Measurements from ENCODE around the gene BCL2A1.
"Not testable (repeated sequence)": the region's sequence is repeated elsewhere in the genome, so short reads cannot be mapped to it uniquely, and the experiment has no call there.

The BCL2A1 gene

DNA sequence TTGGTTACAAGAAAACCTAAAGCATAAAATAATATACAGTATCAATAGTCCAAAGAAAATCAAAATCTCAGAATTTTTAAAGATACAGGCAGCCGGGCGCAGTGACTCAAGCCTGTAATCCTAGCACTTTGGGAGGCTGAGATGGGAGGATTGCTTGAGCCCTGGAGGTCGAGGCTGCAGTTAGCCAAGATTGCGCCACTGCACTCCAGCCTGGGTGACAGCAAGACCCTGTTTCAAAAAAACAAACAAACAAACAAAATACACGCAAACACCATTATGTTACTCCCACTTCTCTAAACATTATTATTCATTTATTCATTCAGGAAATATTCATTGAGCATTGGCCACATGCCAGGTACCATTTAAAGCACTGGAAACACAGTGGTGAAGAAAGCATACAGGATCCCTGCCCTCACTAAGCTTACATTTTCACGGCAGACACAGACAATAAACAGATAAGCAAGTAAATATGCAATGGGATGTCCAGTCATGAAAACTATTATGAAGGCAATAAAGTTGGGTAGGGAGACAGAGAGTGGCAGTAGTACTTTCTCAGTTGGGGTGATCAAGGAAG lies 6.7 kb downstream of the BCL2A1 start:
- intact Hi-C loops (cut with DNase I): no loop called here
- DNase-seq: no peak

DNA sequence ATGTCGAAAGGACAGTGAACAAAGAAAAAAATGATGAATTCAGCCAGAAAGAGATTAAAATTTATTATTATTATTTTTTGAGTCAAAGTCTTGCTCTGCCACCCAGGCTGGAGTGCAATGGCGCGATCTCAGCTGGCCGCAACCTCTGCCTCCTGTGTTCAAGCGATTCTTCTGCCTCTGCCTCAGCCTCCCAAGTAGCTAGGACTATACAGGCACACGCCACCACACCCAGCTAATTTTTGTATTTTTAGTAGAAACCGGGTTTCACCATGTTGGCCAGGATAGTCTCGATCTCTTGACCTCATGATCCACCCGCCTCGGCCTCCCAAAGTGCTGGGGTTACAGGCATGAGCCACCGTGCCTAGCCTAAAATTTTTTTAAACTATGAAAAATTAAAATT lies 8.1 kb downstream of the BCL2A1 start:
- DNase-seq; intact Hi-C loops (cut with DNase I): not testable (repeated sequence)

DNA sequence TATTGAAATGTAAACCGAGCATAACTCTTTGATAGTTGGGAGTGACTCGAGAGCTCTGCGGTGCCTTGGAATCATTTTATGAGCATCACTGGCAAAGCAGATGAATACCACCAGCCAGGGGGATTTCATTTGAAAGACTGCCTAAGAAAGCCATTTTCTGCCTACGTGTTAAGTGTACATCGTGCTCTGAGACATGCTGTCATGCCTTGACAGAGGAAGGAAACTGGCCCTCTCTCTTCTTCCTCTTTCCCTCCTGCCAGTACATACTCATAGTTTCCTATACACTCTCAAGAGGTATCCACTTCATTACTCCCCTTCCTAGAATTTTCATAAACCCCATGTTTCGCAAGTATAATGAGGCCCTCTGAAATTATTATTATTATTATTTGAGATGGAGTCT lies 8.8 kb downstream of the BCL2A1 start:
- intact Hi-C loops (cut with DNase I): no loop called here
- DNase-seq: no peak

DNA sequence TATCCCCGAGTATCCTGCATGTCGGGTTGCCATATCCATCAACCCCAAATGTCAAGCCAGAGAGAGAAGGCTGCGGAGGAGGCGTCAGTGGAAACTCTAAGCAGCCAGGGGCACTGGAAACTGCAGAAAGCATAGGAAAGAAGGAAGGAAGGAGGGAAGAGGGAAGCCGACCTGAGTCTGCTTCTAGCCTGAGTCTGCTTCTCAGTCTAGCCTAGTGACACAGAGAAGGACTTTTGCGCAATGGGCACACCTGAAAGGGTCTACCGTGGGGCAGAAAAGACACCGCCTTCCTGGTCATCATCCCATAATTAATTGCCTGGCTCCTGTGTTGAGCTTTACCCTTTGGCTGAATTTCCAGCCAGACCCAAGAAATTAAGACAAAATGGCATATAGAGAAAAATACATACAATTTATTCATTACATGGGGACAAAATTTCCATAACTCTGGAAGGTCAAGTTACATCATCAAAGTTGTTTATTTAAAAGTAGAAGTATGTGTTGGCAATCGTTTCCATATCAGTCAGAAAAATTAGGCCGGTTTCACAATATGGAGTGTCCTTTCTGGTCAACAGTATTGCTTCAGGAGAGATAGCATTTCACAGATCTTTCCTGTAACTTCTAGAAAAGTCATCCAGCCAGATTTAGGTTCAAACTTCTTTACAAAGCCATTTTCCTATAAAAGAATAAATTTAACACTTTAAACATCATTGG lies 10.3 kb downstream of the BCL2A1 start:
- intact Hi-C loops (cut with DNase I): no loop called here
- no peak for DNase-seq

DNA sequence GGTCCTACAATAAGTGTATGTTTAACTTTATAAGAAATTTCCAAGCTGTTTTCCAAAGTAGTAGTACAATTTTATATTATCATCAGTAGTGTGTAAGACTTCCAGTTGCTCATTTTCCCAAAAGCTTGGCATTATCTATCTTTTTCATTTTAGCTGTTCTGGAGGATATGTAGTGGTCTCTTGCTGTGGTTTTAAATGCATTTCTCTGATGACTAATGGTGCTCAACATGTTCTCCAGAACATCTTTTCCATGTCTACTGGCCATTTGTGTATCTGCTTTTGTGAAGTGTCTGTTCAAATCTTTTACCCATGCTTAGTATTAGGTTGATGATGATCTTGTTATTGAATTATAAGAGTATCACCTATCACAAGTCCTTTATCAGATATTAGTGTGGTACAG lies 13.3 kb downstream of the BCL2A1 start:
- DNase-seq: no peak
- intact Hi-C loops (cut with DNase I): no loop called here

DNA sequence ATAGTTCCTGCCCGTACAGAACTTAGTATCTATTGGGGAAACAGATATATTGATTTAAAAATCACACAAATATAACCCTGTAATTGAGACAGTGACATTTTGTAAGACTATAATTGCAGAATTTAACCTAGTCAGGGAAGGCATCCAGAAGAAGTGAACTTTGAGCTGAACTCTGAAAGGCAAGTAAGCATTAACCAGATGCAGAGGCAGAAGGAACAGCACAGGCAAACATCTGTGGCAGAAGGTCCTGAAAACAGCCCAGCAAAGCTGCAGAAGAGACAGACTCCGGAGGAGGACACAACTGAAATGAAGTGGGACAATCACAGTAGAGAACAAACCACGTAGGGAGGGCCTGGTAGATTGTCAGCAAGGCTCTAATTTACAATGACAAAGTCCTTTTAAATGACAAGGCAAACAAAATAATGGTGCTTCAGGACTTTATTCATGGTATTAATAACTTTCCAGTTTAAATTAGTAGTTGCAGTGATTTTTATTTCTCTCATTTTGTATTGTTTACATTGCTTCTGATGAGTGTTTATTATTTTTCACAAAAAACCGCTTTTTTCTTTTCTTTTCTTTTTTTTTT lies 14.5 kb downstream of the BCL2A1 start:
- no peak for DNase-seq
- intact Hi-C loops (cut with DNase I): no loop called here

DNA sequence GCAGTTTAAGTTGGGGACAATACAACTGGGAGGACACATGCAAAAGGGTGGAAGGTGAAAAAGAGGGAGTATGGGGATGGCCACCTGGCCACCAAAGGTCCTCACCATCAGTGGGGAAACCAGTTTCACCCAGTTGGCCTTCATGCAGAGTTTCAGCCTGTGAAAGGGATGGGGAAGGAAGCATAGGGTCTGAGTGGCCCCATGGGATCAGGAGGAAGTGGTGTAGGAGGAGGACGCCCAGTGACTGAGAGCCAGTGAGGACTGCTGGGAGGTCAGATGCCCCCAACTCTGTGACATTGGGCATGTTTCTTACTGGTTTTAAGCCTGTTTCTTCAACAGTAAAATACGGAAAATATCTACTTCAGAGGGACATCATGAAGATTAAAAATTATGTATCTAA lies 16.3 kb downstream of the BCL2A1 start:
- DNase-seq: no peak
- intact Hi-C loops (cut with DNase I): no loop called here

DNA sequence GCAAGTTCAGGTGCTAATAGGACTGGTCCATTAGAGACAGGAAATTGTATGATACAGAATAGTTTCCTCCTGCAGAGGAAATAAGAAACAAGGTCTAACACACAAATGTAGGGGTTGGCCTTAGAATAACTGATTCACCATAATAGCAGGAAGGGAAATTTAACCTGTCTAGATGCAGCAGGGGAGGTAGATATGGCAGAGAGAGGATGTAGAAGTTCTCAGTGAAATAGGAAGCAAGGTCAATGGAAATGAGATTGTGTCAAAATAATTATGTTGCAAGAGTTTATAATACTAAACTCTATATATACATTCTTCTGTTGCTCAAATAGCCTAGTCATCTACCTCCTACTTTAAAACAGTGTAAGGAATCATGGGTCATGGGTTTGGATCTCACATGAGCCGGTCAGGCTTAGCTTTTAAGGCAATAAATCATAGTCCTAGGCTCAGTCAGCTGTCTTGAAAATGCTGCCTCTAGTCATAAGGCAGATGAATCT lies 17.0 kb downstream of the BCL2A1 start:
- intact Hi-C loops (cut with DNase I): no loop called here
- DNase-seq: no peak

DNA sequence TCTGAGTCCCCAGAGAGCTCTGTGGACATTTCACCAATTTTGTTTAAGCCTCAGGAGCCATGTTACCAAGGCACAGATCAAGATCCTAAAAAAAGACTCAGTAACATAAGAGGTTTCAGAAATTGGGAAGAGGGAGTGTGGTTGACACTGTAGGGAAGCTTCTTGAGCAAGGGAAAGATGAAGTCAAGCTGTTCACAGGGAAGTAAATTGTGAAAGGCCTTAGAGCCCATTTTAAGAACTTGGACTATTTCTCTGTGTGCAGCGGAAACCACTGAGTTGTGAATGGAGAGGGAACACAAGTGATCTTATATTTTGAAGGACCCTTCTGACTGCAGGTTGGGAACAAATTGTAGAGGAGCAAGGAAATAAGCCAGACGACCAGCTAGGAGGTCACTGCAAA lies 18.7 kb downstream of the BCL2A1 start:
- no peak for DNase-seq
- intact Hi-C loops (cut with DNase I): no loop called here

DNA sequence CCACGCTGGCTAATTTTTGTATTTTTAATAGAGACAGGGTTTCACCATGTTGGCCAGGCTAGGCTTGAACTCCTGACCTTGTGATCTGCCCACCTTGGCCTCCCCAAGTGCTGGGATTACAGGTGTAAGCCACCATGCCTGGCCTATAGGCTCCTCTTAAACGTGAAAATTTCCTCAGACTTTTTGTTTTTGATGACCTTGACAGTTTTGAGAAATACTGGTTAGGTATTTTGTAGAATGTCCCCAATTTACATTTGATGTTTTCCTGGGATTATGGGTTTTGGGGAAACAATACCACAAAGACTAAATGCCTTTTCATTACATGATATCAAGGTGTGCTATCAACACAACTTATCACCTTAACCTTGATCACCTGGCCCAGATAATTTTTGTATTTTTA lies 20.7 kb downstream of the BCL2A1 start:
- DNase-seq: no peak
- intact Hi-C loops (cut with DNase I): no loop called here

DNA sequence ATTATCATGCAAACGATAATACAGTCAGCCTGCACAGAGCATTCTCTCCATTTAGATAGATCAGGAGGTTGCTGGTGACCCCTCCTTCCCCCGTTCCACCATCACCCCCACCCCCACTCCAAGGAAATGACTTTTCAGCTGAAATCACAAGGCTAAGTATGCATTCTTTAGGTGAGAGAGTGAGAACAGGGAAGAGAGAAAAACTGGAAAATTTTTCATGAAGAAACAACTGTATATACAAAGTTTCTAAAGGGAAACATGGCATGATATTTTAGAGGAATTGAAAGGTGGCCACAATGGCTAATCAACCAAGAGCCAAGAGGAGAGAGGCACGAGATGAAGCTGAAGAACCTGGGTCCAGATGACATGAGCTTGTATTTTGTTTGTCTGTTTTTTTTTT lies 22.2 kb downstream of the BCL2A1 start:
- no peak for DNase-seq
- intact Hi-C loops (cut with DNase I): no loop called here

DNA sequence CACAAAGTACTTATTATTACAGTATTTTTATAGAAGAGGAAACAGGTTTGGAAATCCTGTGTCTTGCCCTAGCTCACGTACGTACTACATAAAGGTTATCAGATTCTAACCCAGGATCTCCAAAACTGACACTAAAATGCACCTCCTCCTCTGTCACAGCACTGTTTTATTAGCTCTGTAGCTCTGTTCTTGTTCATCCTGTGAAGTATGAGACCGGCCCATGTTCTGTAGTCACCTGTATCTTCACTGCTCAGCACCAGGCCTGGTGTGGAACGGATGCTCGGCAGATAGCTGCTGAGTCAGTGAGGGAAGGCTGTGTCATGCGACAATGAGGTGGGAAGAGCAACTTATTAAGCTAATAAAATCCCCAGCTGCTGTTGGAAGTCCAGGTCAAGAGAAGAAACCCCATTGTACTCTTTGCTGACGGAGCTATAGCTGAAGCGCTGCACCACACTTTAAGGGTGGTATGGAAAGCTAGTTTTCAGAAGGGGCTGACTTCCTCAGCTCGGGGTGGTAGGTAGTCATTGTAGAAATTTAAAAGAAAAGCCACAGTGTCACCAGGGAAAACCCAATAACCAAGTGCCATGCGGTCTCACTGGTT lies 22.8 kb downstream of the BCL2A1 start:
- DNase-seq: no peak
- intact Hi-C loops (cut with DNase I): no loop called here

DNA sequence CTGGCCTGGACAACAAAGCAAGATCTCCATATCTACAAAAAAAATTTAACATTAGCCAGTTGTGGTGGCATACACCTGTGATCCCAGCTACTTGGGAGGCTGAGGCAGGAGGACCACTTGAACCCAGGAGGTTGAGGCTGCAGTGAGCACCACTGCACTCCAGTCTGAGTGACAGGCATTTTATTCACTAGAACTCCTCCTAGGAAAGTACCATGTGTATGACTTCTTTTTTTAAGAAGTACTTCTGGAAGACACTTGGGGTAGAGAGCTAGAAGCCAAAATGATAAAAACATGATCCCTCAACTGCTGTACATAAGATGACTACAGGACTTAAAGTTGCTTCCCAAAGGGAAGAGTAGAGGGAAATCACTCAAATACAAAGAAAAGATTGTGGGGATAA lies 24.0 kb downstream of the BCL2A1 start:
- intact Hi-C loops (cut with DNase I): no loop called here
- DNase-seq: no peak

DNA sequence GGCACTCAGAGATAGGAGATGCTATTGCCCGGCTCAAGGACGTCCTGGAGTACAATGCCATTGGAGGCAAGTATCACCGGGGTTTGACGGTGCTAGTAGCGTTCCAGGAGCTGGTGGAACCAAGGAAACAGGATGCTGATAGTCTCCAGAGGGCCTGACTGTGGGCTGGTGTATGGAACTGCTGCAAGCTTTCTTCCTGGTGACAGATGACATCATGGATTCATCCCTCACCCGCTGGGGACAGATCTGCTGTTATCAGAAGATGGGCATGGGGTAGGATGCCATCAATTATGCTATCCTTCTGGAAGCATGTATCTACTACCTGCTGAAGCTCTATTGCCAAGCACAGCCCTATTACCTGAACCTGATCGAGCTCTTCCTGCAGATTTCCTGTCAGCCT lies 26.4 kb downstream of the BCL2A1 start:
- DNase-seq: no peak
- intact Hi-C loops (cut with DNase I): no loop called here

DNA sequence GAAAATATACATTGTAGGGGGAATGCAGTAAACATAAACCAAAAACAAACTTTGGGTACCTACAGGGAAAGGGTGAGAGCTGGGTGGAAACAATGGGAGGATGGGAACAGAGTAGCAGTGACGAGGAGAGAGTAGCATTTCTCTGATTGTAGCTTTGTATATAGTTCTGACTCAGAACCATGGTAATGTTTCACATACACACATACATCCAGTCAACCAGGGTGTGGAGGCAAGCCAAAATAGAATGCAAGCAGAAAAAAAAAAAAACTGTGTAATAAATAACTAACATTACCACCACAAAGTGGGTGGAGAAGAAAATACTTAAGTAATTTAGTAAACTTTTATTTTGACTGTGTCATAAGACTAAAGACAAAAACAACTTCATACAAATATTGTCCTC lies 27.2 kb downstream of the BCL2A1 start:
- DNase-seq: no peak
- intact Hi-C loops (cut with DNase I): no loop called here

DNA sequence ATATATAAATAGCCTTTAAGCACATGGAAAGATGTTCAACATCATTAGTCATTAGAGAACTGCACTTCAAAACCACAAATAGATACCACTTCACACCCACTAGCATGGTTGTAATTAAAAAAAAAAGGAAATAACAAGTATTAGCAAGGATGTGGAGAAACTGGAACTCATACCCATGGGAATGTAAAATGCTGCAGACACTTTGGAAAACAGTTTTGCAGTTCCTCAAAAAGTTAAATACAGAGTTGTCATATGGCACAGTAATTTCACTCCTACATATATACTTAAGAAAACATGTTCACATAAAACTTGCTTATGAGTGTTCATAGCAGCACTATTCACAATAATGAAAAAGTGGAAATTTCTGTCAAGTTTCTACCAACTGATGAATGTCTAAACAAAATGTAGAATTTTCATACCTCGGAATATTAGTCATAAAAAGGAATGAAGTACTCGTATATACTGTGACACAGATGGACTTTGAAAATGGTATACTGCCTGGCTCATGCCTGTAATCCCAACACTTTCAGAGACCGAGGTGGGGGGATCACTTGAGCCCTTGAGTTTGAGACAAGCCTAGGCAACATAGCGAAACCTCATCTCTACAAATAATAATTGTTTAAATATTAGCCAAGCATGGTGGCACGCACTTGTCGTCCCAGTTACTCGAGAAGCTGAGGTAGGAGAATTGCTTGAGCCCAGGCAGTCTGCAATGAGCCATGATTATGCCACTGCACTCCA lies 28.1 kb downstream of the BCL2A1 start:
- intact Hi-C loops (cut with DNase I): no loop called here
- no peak for DNase-seq

DNA sequence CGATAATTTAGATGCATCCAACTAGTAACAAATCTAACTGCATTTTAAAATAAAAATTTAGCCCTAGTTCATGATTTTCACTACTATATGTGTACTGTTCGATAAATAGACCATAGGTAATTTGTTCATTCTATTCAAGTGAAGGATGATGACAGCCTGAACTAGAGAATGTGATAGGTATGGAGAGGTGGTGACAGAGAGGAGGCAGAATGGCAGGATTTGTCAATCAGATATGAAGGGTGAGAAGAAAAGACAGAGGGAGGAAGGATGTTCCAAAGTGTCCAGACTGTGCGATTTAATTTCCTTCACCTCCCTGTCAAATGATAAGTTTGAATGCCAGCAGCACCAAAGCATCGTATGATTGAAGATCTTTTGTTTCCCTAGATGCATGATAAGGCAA lies 31.6 kb downstream of the BCL2A1 start:
- no peak for DNase-seq
- intact Hi-C loops (cut with DNase I): no loop called here

DNA sequence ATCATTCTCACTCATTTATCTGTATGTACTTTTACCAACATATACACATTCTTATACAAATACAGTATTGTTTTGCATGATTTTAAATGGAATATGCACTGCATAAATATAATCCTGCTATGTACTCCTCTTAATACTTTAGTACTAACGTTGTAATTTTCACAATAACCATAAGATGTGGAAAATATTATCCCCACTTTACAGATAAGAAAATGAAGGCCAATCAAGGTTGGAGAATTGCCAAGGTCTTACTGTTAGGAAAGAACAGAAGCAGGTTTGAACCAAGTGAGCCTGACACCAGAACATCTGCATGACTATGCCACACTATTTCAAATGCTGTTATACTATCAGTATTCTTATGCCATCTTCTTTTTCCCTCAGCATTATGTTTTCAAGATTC lies 32.9 kb downstream of the BCL2A1 start:
- intact Hi-C loops (cut with DNase I): no loop called here
- no peak for DNase-seq

DNA sequence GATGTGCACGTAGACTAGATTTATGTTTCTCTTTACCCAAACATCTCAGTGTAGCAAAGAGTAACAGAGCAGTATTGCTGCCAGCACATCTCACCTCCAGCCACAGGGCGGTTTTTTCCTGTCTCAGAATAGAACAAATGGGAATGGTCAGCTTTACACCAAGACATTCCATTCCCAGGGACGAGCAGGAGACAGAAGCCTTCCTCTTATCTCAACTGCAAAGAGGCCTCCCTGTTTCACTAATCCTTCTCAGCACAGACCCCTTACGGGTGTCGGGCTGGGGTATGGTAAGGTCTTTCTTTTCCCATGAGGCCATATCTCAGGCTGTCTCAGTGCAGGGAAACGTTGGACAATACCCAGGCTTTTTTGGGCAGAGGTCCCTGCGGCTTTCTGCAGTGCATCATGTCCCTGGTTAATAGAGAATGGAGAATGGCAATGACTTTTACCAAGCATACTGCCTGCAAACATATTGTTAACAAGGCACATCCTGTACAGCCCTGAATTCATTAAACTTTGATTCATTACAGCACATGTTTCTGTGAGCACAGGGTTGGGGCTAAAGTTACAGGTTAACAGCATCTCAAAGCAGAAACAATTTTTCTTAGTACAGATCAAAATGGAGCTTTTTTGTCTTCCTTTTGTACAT lies 35.3 kb downstream of the BCL2A1 start:
- DNase-seq; intact Hi-C loops (cut with DNase I): not testable (repeated sequence)

DNA sequence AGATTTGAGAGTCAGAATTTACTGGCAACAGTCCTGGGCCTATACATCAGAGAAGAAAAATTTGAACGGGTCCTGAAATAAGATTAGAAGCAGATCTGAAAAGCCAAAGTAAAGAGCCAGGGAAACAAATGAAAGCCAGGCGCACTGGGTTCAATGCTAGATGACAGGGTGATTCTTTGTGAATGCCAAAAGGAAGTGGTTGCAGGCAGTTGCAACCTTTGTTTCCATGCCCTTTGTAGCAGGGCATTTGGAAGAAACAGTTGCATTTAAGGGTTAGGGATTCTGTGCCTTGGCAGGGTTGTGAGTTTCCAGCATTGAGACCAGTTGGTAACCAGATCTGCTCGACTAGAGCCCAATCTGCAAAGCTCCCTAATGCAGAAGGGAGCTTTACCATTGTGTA lies 37.8 kb downstream of the BCL2A1 start:
- DNase-seq: no peak
- intact Hi-C loops (cut with DNase I): no loop called here

DNA sequence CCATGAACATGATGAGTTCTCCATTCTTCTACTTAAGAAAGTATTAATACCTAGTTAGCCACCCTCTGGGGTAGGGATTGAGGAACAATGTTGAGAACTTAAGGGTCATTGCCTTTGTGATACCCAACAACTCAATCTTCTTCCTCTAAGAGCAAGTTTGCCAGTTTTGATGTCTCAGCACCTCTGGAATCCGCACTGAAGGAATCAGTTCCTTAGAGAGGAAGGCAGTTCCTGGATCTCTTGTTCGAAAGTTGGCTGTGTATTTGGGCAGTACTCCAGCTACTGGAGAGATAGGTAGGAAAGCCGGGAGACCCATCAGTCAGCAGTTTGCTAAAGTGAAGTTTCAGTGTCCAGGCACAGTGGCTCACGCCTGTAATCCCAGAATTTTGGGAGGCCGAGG lies 38.5 kb downstream of the BCL2A1 start:
- intact Hi-C loops (cut with DNase I): no loop called here
- no peak for DNase-seq

All from posterior cingulate gyrus (tissue), 11 donors.